ENCODE results near the gene CNN1. TPM values are rescaled to one million over a fixed set of nuclear protein-coding genes. Genes with fewer than 3 reads are reported as not detected.

The CNN1 gene
- total and polyA plus RNA-seq, 9 of the 15 experiments (the other 6 are each of a cell fraction or from before 2014, with no cell fraction given): 0.23 to 10.6 (median 5.2) TPM

GRCh38 chr19:11499890-11500420, 38.7 kb upstream of the CNN1 start (continued):
- no peak for TF ChIP-seq RERE (CRISPR knock-in tag; IDR thresholded peaks at IDR 0.05; ENCODE audit: borderline replicate concordance)
- no peak for TF ChIP-seq ZNF655 (CRISPR knock-in tag; IDR thresholded peaks at IDR 0.05)
- TF ChIP-seq THRAP3 (IDR thresholded peaks at IDR 0.05; ENCODE audit: borderline replicate concordance): no peak
- no peak for TF ChIP-seq HNRNPUL1 (IDR thresholded peaks at IDR 0.05; ENCODE audit: low read length)
- TF ChIP-seq NCOA2 (IDR thresholded peaks at IDR 0.05; ENCODE audit: partially characterized antibody in 2 of 2): no peak
- TF ChIP-seq USF1 (CRISPR knock-in tag; IDR thresholded peaks at IDR 0.05): no peak
- TF ChIP-seq NR3C1 (CRISPR knock-in tag; IDR thresholded peaks at IDR 0.05): no peak
- no peak for TF ChIP-seq ZNF639 (CRISPR knock-in tag; conservative IDR thresholded peaks at IDR 0.05 in 1 of 2, IDR thresholded peaks at IDR 0.05 in 1 of 2)
- TF ChIP-seq NEUROD1 (IDR thresholded peaks at IDR 0.05; ENCODE audit: borderline replicate concordance, low read depth, low read length, partially characterized antibody): no peak
- TF ChIP-seq ZBTB17 (CRISPR knock-in tag; IDR thresholded peaks at IDR 0.05): no peak
- no peak for TF ChIP-seq ATF2 (CRISPR knock-in tag; IDR thresholded peaks at IDR 0.05)
- TF ChIP-seq MNT (conservative IDR thresholded peaks at IDR 0.05): no peak
- no peak for TF ChIP-seq FUS (optimal IDR thresholded peaks at IDR 0.05; ENCODE audit: low read depth, low read length)
- TF ChIP-seq CBX5 (IDR thresholded peaks at IDR 0.05; ENCODE audit: borderline replicate concordance, low read depth): no peak
- no peak for TF ChIP-seq ZNF197 (CRISPR knock-in tag; IDR thresholded peaks at IDR 0.05; ENCODE audit: low read depth)
